Cardiac fibroblast (primary cell): ENCODE data around the gene OTUB1.

ENCODE experiments used
- DNase-seq, 2 donors: peaks; one replicate each; pipeline versions ENCODE4 v3.0.0 to v3.0.0-alpha.2; 2010; ENCODE audit warnings: low read depth in 2 of 2
- H3K4me3 ChIP-seq, 2 donors: replicated peaks in 1 of 2; 1 replicate in 1 of 2; 2 replicates in 1 of 2; pipeline ENCODE4 v1.5.1; 2011; ENCODE audit warnings: low read depth in 2 of 2, low read length in 2 of 2, mild to moderate bottlenecking in 2 of 2, moderate library complexity in 1 of 2
- TF ChIP-seq, protein P1 (sequence below): IDR thresholded peaks from one replicate; pipeline ENCODE4 v1.5.1; 2011; ENCODE audit warnings: low read depth, mild to moderate bottlenecking, low read length, inconsistent platforms

The OTUB1 gene

DNA sequence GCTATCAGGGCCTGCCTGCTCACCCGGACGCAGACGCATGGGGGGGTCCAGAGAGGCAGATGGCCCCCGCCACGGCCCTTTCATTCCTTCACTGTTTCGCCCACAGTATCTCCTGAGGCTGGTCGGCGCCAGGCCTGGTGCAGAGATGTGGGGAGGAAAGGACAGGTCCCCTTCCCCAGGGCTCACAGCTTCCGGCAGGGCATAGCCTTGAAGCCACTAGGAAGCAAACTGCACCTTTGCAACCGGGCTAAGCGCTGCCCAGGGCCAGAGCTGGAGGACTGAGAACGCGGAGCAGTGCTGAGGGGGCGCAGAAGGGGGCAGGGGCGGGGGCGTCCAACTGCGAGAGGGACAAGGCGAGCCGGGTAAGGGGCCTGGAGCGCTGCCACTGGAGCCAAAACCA, 29.3 kb downstream of the OTUB1 start:
- TF ChIP-seq, protein P1, sequence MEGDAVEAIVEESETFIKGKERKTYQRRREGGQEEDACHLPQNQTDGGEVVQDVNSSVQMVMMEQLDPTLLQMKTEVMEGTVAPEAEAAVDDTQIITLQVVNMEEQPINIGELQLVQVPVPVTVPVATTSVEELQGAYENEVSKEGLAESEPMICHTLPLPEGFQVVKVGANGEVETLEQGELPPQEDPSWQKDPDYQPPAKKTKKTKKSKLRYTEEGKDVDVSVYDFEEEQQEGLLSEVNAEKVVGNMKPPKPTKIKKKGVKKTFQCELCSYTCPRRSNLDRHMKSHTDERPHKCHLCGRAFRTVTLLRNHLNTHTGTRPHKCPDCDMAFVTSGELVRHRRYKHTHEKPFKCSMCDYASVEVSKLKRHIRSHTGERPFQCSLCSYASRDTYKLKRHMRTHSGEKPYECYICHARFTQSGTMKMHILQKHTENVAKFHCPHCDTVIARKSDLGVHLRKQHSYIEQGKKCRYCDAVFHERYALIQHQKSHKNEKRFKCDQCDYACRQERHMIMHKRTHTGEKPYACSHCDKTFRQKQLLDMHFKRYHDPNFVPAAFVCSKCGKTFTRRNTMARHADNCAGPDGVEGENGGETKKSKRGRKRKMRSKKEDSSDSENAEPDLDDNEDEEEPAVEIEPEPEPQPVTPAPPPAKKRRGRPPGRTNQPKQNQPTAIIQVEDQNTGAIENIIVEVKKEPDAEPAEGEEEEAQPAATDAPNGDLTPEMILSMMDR = no peak
- H3K4me3 ChIP-seq = no peak overlapping the region
- DNase-seq = no peak

DNA sequence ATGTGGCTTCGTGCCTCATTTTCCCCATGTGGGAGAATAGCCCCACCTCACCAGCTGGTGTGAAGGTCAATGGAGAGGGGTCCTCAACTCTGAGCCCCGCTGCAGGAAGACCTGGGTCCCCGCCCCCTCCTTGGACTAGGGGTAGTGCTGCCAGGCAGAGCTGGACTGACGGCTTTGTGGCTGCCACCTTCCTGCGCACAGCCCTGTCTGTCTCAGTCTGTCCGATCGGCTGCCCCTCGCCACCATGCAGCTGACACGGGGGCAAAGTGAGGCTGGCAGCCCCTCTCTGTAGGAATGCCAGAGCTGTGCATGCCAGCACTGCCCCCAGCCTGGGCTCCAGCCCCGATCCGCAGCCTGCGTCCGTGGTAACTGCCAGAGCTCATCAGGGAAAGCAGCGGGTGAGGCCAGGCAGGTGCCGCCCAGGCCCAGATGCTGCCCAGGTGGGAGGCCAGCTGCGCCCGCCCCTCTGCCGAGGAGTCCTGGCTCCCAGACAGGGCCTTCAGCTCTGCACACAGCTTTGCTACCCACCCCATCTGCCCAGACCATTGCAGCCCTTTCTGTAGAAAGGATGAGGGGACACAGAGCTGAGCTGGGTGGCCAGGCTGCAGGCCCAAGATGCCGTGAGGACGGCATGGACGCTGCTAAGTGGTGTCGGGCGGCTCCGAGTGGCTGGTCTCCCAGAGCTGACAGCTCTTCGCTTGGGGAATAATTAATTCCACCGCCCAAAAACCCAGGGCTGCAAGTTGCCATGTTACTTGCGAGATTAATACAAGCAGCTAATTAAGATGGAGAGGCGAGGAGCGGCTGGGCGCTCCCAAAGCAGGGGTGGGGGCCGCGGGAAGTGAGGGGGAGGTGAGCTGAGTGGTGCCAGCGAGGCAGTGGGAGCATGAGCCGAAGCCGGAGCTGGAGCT, 30.0 kb downstream of the OTUB1 start:
- TF ChIP-seq, protein P1 = no peak
- H3K4me3 ChIP-seq = no peak overlapping the region
- DNase-seq = no peak

DNA sequence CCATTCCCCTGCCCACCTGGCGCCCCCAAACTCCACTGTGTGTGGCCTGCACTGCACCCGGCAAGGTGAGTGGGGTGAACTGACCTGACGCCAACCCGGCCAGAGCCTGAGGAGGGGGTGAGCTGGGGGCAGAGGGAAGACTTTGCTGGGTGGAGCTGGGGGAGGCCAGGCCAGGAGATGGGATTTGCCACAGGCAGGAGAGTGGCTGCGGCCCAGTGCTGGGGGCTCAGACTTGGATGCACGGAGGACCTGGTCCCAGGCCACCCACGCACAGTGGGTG, 31.6 kb downstream of the OTUB1 start:
- DNase-seq = no peak
- TF ChIP-seq, protein P1 = no peak
- H3K4me3 ChIP-seq = no peak overlapping the region

DNA sequence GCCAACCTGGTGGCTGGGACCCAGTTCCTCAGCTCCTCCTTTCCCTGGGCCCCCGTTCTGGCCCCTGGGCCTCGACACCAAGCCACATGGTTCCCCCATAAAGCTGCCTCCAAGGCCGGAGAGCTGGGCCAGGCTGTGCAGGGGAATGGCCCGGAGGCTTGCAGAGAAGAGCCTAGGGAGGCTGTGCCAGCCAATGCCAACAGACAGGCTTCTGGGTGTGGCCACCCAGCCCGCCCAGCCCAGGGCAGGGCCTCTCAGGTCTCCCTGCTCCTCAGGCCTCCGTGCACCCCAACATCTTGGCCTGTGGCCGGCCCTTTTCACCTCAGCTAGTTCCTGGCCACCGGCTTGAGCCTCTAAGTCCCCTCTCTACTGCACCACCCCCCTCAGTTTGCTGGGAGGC, 32.1 kb downstream of the OTUB1 start:
- TF ChIP-seq, protein P1 = no peak

DNA sequence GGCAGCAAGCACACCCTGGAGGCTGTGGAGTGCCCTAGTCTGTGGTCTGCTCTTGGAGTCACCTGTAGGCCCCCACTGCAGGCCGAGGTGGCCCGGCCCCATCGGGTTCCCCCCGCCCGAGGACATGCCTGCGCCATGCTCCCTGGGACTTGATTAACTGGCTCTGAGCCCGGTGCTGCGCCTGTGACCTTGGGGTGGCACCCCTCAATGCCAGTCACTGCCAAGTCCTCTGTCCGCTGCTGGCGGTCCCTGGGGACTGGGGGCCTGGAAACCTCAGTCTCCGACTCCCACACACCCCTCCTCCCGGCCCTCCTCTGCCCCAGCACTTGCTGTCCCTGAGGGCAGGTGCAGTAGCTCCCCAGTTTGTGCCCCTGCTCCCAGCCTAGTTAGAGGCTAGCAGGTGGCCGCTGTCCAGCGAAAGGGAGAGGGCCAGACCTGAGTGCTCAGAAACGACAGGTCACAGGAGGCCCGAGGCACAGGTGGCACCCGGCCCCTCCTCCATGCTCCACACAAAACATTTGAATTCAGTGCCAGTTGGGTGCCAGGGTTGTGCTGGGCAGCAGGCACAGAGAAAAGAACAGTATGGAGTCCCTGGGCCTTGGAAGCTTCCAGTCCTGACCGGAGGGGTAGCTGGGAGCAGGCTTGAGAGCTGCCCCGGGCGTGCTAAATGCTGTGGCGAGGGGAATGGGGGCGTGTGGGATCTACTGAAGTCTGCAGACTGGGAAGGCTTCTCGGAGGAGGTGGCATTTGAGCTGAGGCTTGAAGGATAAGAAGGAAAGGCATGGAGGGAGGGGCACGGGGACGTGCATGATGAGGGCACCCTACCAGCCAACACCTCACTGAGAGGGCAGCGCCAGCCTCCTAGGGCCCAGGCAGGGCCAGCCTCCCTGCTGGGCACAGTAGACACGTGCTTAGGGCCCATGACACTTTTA, 33.1 kb downstream of the OTUB1 start:
- TF ChIP-seq, protein P1 = no peak
- no peak overlapping the region for H3K4me3 ChIP-seq
- no peak for DNase-seq

More for the DNA sequence above, 32.1 kb downstream of the OTUB1 start:
- no peak for DNase-seq
- no peak overlapping the region for H3K4me3 ChIP-seq

DNA sequence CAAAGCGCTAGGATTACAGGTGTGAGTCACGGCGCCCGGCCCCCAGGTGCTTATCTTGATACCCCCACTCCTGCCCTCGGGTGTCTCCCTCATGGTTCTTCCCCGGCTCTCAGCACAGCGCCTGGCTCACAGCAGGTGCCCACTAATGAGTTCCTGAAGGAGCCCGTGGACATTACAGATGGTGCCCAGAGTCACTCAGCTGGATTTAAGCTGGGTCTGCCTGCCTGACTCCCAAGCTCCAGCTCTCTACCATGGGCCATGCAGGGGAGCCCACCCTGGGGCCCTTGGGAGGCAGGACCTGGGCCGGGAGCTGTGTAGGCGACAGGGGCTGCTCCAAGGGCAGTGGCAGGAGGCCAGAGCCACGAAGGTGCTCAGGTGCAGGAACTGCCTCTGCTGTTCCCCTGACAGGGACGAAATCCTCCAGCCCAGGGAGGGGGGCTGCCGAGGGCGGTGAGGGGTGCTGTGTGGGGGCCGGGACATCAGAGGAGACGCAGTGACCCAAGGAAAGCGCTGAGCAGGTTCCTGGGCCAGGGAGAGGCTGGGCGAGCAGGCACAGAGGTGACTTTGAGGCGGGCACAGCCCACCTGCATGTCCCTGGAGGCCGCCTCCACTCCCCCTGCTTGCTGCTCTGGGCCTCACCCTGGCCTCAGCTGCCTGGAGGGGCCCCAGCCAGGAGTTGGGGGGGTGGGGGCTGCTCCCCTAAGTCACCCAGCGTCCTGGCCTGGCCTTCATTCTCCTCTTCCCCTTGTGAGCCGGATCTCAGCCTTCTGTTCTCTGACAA, 34.9 kb downstream of the OTUB1 start:
- H3K4me3 ChIP-seq = no peak overlapping the region
- TF ChIP-seq, protein P1 = no peak
- DNase-seq = no peak
